Endothelial cell (in vitro differentiated cells): Measurements from ENCODE around the gene ZBTB8OS. TPM values are rescaled to one million over a fixed set of nuclear protein-coding genes. Genes with fewer than 3 reads are reported as not detected.
"Not testable (repeated sequence)": the region's sequence is repeated elsewhere in the genome, so short reads cannot be mapped to it uniquely, and the experiment has no call there.

Experiments
- DNase-seq: peaks from one replicate; pipeline ENCODE4 v3.0.0; 2021; ENCODE audit warnings: low spot score
- H3K27ac Mint-ChIP-seq: one replicate; pipeline ENCODE4 v1.8.0; 2021; ENCODE audit warnings: mixed read lengths, inconsistent platforms; ENCODE audit not compliant: unreplicated experiment
- H3K27me3 Mint-ChIP-seq: one replicate; pipeline ENCODE4 v1.8.0; 2021; ENCODE audit warnings: mild to moderate bottlenecking, moderate library complexity, mixed read lengths, inconsistent platforms; ENCODE audit not compliant: unreplicated experiment
- H3K36me3 Mint-ChIP-seq: one replicate; pipeline ENCODE4 v1.8.0; 2021; ENCODE audit warnings: mild to moderate bottlenecking, low read depth, mixed read lengths, inconsistent platforms; ENCODE audit not compliant: unreplicated experiment
- H3K4me1 Mint-ChIP-seq: one replicate; pipeline ENCODE4 v1.8.0; 2021; ENCODE audit warnings: mild to moderate bottlenecking, mixed read lengths, inconsistent platforms; ENCODE audit not compliant: unreplicated experiment
- H3K4me3 Mint-ChIP-seq: one replicate; pipeline ENCODE4 v1.8.0; 2021; ENCODE audit warnings: mild to moderate bottlenecking, mixed read lengths, inconsistent platforms; ENCODE audit not compliant: unreplicated experiment
- H3K9me3 Mint-ChIP-seq: one replicate; pipeline ENCODE4 v1.8.0; 2021; ENCODE audit warnings: mixed read lengths, inconsistent platforms; ENCODE audit not compliant: unreplicated experiment
- total RNA-seq: library from RNA; stranded (reverse); fragmentation: NEBNext Ultra II Directional; extraction: Animal tissue kit (Norgen Biotek cat#: 25700); gene quantifications from one replicate; pipeline ENCODE4 v1.2.1, GENCODE V29; 2021; ENCODE audit not compliant: unreplicated experiment
- TF ChIP-seq, protein P1 (sequence below): fragments of 200-600 bp; sonication (generic); IDR thresholded peaks from one replicate; pipeline ENCODE4 v1.5.0; 2021; ENCODE audit warnings: antibody characterized with exemption; ENCODE audit not compliant: unreplicated experiment

Gene ZBTB8OS
- total RNA-seq, 1 donor from 2014 or later, result 30.2 TPM

DNA sequence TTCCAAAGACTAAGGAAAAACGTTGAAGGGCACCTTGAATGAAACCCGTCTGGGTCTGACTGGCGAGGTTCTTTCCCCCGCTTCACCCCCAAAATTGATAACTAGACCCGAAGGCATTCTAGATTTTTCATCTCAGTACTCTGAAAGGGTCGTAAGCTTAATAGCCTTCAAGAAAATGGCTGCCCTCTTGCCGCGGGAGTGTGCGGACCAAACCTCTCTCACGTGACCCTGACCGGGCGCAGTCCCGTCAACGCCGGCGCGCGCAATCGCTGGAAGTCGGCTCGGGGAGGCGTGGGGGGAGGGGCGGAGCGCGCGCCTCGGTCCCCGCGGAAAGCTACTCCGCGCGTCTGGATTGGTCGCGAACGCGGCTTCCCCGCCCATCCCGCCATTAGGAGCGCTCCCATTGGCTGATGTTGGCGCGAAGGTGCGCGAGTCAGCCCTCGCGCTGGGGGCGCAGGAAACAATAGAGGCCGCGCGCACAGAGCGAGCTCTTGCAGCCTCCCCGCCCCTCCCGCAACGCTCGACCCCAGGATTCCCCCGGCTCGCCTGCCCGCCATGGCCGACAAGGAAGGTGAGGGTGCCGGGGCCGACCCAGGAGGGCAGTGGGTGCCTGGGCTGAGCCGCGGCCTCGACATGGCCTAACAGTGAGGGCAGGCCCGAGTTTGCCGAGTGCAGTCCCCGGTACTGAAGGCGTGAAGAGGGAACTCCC, 556 bp upstream of the ZBTB8OS start, which contains the start of gene RBBP4:
Gene RBBP4, plus strand, starts transcription at position 457 of the 709 bp plus-strand sequence. Its CDS starts 99 bp downstream, at position 556.
- TF ChIP-seq, protein P1, sequence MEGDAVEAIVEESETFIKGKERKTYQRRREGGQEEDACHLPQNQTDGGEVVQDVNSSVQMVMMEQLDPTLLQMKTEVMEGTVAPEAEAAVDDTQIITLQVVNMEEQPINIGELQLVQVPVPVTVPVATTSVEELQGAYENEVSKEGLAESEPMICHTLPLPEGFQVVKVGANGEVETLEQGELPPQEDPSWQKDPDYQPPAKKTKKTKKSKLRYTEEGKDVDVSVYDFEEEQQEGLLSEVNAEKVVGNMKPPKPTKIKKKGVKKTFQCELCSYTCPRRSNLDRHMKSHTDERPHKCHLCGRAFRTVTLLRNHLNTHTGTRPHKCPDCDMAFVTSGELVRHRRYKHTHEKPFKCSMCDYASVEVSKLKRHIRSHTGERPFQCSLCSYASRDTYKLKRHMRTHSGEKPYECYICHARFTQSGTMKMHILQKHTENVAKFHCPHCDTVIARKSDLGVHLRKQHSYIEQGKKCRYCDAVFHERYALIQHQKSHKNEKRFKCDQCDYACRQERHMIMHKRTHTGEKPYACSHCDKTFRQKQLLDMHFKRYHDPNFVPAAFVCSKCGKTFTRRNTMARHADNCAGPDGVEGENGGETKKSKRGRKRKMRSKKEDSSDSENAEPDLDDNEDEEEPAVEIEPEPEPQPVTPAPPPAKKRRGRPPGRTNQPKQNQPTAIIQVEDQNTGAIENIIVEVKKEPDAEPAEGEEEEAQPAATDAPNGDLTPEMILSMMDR, result no peak
- Mint-ChIP-seq H3K36me3 (peaks cover 9% of the 10 kb centered on the region), H3K4me1 (peaks cover 36% of the 10 kb centered on the region), H3K4me3 (peak within 1 kb of the TSS; percentile 97), H3K27ac (peak within 1 kb of the TSS; percentile 99), H3K27me3 (peaks cover 3% of the 10 kb centered on the region), H3K9me3 (no peaks in the 10 kb centered on the region)
- peak; percentile 100 for DNase-seq

GRCh38 chr1:32647308-32648134, 2.8 kb downstream of the ZBTB8OS start:
- H3K27me3 Mint-ChIP-seq, result peaks cover 3% of the 10 kb centered on the region
- TF ChIP-seq, protein P1, result no peak
- no peaks in the 10 kb centered on the region for H3K36me3 Mint-ChIP-seq
- H3K9me3 Mint-ChIP-seq, result no peaks in the 10 kb centered on the region
- H3K4me1 Mint-ChIP-seq, result peaks cover 20% of the 10 kb centered on the region
- no peak overlapping the region for H3K27ac Mint-ChIP-seq
- H3K4me3 Mint-ChIP-seq, result no peak overlapping the region
- DNase-seq, result no peak

DNA sequence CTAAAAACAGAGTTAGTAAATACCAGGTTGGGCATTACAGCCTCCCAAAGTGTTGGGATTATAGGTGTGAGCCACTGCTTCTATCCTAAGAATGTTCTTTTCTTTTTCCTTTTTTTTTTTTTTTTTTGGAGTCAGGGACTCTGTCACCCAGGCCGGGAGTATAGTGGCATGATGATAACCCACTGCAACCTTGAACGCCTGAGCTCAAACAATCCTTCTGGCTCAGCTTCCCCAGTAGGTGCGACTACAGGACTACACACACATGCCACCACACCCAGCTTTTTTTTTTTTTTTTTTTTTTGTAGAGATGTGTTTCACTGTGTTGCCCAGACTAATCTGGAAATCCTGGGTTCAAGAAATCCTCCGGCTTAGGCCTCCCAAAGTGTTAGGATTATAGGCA, 5.9 kb downstream of the ZBTB8OS start:
- Mint-ChIP-seq H3K27me3 (no peaks in the 10 kb centered on the region), H3K9me3 (no peaks in the 10 kb centered on the region), H3K4me3 (no peak overlapping the region), H3K27ac (no peak overlapping the region), H3K4me1 (peaks cover 4% of the 10 kb centered on the region), H3K36me3 (no peaks in the 10 kb centered on the region)
- TF ChIP-seq, protein P1, result no peak
- no peak for DNase-seq

DNA sequence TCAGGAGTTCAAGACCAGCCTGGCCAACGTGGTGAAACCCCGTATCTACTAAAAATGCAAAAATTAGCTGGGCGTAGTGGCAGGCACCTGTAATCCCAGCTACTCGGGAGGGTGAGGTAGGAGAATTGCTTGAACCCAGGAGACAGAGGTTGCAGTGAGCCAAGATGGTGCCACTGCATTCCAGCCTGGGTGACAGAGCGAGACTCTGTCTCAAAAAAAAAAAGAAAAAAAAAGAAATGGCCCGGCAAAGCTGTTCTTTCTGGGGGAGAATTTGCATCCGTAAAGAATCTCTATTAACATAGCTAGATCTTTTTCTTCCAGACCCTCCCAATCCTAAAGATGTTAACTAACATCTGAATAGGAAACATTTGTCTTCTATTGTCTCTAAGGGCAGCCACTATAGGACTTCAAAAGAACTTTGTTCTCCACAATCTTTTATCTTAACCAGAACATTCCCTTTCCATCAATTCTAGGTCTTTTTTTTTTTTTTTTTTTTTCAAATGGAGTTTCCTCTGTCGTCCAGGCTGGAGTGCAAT, 8.0 kb downstream of the ZBTB8OS start:
- not testable (repeated sequence) for DNase-seq, H3K4me3 Mint-ChIP-seq, H3K4me1 Mint-ChIP-seq

DNA sequence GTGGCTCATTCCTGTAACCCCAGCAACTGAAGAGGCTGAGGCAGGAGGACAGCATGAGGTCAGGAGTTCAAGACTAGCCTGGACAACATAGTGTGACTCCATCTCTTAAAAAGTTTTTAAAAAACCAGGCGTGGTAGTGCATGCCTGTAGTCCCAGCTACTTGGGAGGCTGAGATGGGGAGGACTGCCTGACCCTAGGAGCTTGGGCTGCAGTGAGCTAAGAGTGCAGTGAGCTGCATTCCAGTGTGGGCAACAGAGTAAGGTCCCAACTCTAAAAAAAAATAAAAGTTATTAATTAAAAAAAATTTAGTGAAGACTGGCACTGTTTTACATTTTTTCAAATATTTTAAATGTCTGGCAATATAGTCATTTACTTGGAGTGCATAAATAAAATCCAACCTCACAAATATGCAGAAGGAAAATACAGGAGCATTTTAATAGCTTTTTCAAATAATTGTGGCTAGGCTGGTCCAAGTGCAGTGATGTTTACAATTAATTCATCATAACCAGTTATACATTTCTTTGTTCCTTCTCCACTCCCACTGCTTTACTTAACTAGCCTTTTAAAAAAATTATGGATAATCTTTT, 10.8 kb downstream of the ZBTB8OS start:
- Mint-ChIP-seq H3K27ac (no peak overlapping the region), H3K36me3 (no peaks in the 10 kb centered on the region), H3K27me3 (no peaks in the 10 kb centered on the region), H3K4me3 (no peak overlapping the region), H3K9me3 (no peaks in the 10 kb centered on the region), H3K4me1 (peaks cover 5% of the 10 kb centered on the region)
- TF ChIP-seq, protein P1, result no peak
- DNase-seq, result no peak

More for the DNA sequence above, 8.0 kb downstream of the ZBTB8OS start:
- H3K36me3 Mint-ChIP-seq, H3K27ac Mint-ChIP-seq, H3K27me3 Mint-ChIP-seq, H3K9me3 Mint-ChIP-seq: not testable (repeated sequence)
